ENCODE measurements around the gene SLC2A2.

DNA sequence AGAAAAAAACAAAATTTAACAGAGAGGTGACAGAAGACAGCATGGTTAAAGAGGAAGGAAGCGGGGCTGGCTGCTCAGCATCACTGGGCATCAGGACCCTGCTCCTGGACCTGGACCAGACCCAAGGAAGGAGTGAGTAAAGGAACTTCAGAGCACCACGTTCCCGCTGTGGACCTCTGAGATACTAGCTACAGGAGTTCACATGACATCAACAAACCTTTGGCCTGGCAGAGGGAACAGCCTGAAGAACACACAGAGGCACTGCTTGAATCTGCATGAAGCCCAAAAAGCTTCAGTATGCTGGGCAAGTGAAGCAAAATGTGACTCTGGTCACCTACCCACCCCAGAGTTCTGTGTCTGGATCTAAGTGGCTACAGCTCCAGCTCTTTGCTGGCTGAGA lies 38.1 kb downstream of the SLC2A2 start:
- TF ChIP-seq, protein P1, sequence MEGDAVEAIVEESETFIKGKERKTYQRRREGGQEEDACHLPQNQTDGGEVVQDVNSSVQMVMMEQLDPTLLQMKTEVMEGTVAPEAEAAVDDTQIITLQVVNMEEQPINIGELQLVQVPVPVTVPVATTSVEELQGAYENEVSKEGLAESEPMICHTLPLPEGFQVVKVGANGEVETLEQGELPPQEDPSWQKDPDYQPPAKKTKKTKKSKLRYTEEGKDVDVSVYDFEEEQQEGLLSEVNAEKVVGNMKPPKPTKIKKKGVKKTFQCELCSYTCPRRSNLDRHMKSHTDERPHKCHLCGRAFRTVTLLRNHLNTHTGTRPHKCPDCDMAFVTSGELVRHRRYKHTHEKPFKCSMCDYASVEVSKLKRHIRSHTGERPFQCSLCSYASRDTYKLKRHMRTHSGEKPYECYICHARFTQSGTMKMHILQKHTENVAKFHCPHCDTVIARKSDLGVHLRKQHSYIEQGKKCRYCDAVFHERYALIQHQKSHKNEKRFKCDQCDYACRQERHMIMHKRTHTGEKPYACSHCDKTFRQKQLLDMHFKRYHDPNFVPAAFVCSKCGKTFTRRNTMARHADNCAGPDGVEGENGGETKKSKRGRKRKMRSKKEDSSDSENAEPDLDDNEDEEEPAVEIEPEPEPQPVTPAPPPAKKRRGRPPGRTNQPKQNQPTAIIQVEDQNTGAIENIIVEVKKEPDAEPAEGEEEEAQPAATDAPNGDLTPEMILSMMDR (IDR thresholded peaks at IDR 0.05) = no peak
- TF ChIP-seq EZH2 (IDR thresholded peaks at IDR 0.05) (no peak), EZH2phosphoT487 (IDR thresholded peaks at IDR 0.05) (no peak)
